Neural progenitor cell (in vitro differentiated cells): ENCODE data around the gene NDOR1. TPM values are rescaled to one million over a fixed set of nuclear protein-coding genes. Genes with fewer than 3 reads are reported as not detected.

Source experiments
- DNase-seq: peaks from one replicate; pipeline ENCODE4 v3.0.0-alpha.2; 2016; ENCODE audit warnings: low spot score
- H2AFZ ChIP-seq: fragments of 200-600 bp; sonication (generic); replicated peaks from 2 replicates; pipeline ENCODE4 v1.6.1; 2016; ENCODE audit warnings: antibody characterized with exemption
- H3F3A ChIP-seq: fragments of 200-600 bp; sonication (generic); 2 replicates; pipeline ENCODE4 v1.6.1; 2016; ENCODE audit warnings: antibody characterized with exemption, low read depth
- H3K27ac ChIP-seq: fragments of 200-600 bp; sonication (generic); 2 replicates; pipeline ENCODE4 v1.5.1; 2016; ENCODE audit warnings: mild to moderate bottlenecking
- H3K27me3 ChIP-seq: fragments of 200-600 bp; sonication (generic); 2 replicates; pipeline ENCODE4 v1.6.1; 2016; ENCODE audit warnings: mild to moderate bottlenecking, moderate library complexity
- H3K36me3 ChIP-seq: fragments of 200-600 bp; sonication (generic); 2 replicates; pipeline ENCODE4 v1.5.1; 2016
- H3K4me1 ChIP-seq: fragments of 200-600 bp; sonication (generic); 2 replicates; pipeline ENCODE4 v1.6.1; 2016; ENCODE audit warnings: mixed run types
- H3K4me2 ChIP-seq: fragments of 200-600 bp; sonication (generic); 2 replicates; pipeline ENCODE4 v1.6.1; 2016
- H3K4me3 ChIP-seq: fragments of 200-600 bp; sonication (generic); 2 replicates; pipeline ENCODE4 v1.5.1; 2016
- H3K79me2 ChIP-seq: fragments of 200-600 bp; sonication (generic); 2 replicates; pipeline ENCODE4 v1.6.1; 2016; ENCODE audit warnings: low read depth
- H3K9ac ChIP-seq: fragments of 200-600 bp; sonication (generic); 2 replicates; pipeline ENCODE4 v1.6.1; 2016
- H3K9me3 ChIP-seq: fragments of 200-600 bp; sonication (generic); 2 replicates; pipeline ENCODE4 v1.5.1; 2016; ENCODE audit warnings: low read depth
- H4K20me1 ChIP-seq: fragments of 200-600 bp; sonication (generic); 2 replicates; pipeline ENCODE4 v1.6.1; 2016; ENCODE audit warnings: low read depth
- H3K27ac Mint-ChIP-seq: 3 replicates; pipeline ENCODE4 v1.8.0; 2021; ENCODE audit warnings: mixed read lengths
- H3K27me3 Mint-ChIP-seq: 2 replicates; pipeline ENCODE4 v1.8.0; 2022; ENCODE audit warnings: low read depth, mild to moderate bottlenecking, inconsistent platforms, moderate library complexity, mixed read lengths; ENCODE audit not compliant: insufficient read depth
- H3K36me3 Mint-ChIP-seq: 3 replicates; pipeline ENCODE4 v1.8.0; 2021; ENCODE audit warnings: mixed read lengths
- H3K4me1 Mint-ChIP-seq: 3 replicates; pipeline ENCODE4 v1.8.0; 2021; ENCODE audit warnings: mixed read lengths
- H3K4me3 Mint-ChIP-seq: 3 replicates; pipeline ENCODE4 v1.8.0; 2021; ENCODE audit warnings: mild to moderate bottlenecking, moderate library complexity, mixed read lengths
- H3K9me3 Mint-ChIP-seq: 3 replicates; pipeline ENCODE4 v1.8.0; 2020; ENCODE audit warnings: mixed read lengths
- EZH2 ChIP-seq: fragments of 200-600 bp; sonication (generic); IDR thresholded peaks from 2 replicates; pipeline ENCODE4 v1.6.1; 2017; ENCODE audit warnings: antibody characterized with exemption, mild to moderate bottlenecking, moderate library complexity
- EZH2phosphoT487 ChIP-seq: fragments of 200-600 bp; sonication (generic); IDR thresholded peaks from 2 replicates; pipeline ENCODE4 v1.6.1; 2017; ENCODE audit warnings: antibody characterized with exemption
- total RNA-seq: library from RNA; depleted of rRNA; stranded (reverse); fragments of >200 nt; gene quantifications from 2 replicates; pipeline ENCODE4 v1.2.3, GENCODE V29; 2015; ENCODE audit warnings: low replicate concordance
- TF ChIP-seq, protein P1 (sequence below): fragments of 200-600 bp; sonication (generic); IDR thresholded peaks from 2 replicates; pipeline ENCODE4 v1.5.1; 2017; ENCODE audit warnings: antibody characterized with exemption, mild to moderate bottlenecking

NDOR1 gene
- total RNA-seq, 1 donor from 2014 or later: 5.1 TPM

DNA sequence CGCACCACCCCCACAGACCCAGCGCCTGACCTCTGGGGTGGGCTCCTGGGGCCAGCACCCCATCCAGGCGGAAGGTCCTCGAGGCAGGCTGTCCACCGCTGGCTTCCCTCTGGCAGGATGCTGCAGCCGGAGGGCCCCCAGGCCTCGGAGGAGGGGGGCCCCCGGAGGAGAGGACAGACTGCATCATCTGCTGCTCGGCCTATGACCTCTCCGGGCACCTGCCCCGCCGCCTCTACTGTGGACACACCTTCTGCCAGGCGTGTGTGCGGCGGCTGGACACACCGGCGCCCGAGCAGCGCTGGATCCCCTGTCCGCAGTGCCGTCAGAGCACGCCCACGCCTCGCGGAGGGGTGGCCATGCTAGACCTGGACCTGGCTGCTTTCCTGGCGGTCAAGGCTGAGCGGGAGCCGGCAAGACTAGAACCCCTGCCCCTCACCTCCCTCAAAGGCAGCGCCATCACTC is 23.0 kb downstream of the NDOR1 start:
- Histone ChIP-seq H4K20me1 (no peaks in the 10 kb centered on the region), H3K4me3 (no peak overlapping the region), H3F3A (no peaks in the 10 kb centered on the region), H2AFZ (no peak overlapping the region), H3K79me2 (no peaks in the 10 kb centered on the region), H3K9me3 (no peaks in the 10 kb centered on the region), H3K9ac (no peak overlapping the region), H3K4me2 (no peak overlapping the region), H3K27ac (no peak overlapping the region), H3K36me3 (no peaks in the 10 kb centered on the region), H3K4me1 (no peaks in the 10 kb centered on the region), H3K27me3 (no peaks in the 10 kb centered on the region)
- DNase-seq: no peak
- H3K27me3 Mint-ChIP-seq: peaks cover 6% of the 10 kb centered on the region
- peaks cover 3% of the 10 kb centered on the region for H3K4me1 Mint-ChIP-seq
- no peaks in the 10 kb centered on the region for H3K9me3 Mint-ChIP-seq
- no peak overlapping the region for H3K27ac Mint-ChIP-seq
- TF ChIP-seq, protein P1, sequence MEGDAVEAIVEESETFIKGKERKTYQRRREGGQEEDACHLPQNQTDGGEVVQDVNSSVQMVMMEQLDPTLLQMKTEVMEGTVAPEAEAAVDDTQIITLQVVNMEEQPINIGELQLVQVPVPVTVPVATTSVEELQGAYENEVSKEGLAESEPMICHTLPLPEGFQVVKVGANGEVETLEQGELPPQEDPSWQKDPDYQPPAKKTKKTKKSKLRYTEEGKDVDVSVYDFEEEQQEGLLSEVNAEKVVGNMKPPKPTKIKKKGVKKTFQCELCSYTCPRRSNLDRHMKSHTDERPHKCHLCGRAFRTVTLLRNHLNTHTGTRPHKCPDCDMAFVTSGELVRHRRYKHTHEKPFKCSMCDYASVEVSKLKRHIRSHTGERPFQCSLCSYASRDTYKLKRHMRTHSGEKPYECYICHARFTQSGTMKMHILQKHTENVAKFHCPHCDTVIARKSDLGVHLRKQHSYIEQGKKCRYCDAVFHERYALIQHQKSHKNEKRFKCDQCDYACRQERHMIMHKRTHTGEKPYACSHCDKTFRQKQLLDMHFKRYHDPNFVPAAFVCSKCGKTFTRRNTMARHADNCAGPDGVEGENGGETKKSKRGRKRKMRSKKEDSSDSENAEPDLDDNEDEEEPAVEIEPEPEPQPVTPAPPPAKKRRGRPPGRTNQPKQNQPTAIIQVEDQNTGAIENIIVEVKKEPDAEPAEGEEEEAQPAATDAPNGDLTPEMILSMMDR: no peak
- TF ChIP-seq EZH2phosphoT487 (no peak), EZH2 (no peak)
- no peaks in the 10 kb centered on the region for H3K36me3 Mint-ChIP-seq
- H3K4me3 Mint-ChIP-seq: no peak overlapping the region

DNA sequence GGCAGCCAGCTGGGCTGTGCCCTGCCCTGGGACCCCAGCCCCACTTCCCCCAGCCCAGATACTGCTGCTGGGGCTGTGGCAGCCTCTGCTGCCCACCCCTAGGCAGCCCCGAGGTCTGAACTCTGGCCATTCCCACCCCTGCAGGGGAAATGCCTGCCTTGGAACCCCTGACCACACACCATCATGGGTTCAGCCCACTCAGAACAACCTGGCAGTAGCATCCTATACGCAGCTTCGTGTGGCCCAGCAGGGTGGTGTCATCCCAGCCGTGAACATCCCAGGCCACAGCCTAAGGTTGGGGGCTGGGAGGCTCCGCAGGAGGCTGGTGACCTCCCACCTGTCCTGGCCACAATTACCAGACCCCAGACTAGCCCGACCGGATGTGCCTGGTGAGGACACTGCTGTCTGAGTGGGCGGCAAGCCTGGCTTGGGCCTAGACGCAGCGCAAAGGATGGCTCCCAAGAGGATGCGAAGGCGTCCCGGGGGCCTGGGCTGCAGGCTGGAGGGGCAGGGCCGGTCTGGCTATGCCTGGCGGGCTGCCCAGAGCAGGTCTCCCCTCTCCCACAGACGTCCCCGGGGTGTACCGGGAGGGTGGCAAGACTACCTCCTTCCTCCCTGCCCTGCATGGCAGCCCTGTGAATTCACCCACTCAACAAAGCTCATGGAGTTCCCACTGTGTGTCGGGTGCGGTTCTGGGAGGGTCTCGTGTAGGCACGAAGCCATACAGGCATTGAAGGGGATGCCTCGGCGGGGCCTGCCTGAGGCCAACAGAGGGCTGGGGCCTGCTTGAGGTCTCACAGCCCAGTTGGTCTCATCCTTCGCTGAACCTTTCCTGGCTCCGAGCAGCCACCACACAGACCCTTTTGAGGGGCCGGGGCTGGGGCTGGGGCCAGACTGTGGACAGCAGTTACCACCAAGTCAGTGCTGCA is 23.7 kb downstream of the NDOR1 start:
- no peaks in the 10 kb centered on the region for H3K36me3 Mint-ChIP-seq
- H3K27me3 Mint-ChIP-seq: peaks cover 4% of the 10 kb centered on the region
- Histone ChIP-seq H3K9ac (no peak overlapping the region), H3K4me2 (no peak overlapping the region), H3K27me3 (no peaks in the 10 kb centered on the region), H2AFZ (no peak overlapping the region), H3K4me3 (no peak overlapping the region), H4K20me1 (no peaks in the 10 kb centered on the region), H3K9me3 (no peaks in the 10 kb centered on the region), H3K27ac (no peak overlapping the region), H3K36me3 (no peaks in the 10 kb centered on the region), H3F3A (no peaks in the 10 kb centered on the region), H3K79me2 (no peaks in the 10 kb centered on the region), H3K4me1 (no peaks in the 10 kb centered on the region)
- no peak for DNase-seq
- H3K4me1 Mint-ChIP-seq: peaks cover 3% of the 10 kb centered on the region
- H3K9me3 Mint-ChIP-seq: no peaks in the 10 kb centered on the region
- H3K27ac Mint-ChIP-seq: no peak overlapping the region
- no peak overlapping the region for H3K4me3 Mint-ChIP-seq
- TF ChIP-seq, protein P1: no peak
- TF ChIP-seq EZH2phosphoT487 (no peak), EZH2 (no peak)

DNA sequence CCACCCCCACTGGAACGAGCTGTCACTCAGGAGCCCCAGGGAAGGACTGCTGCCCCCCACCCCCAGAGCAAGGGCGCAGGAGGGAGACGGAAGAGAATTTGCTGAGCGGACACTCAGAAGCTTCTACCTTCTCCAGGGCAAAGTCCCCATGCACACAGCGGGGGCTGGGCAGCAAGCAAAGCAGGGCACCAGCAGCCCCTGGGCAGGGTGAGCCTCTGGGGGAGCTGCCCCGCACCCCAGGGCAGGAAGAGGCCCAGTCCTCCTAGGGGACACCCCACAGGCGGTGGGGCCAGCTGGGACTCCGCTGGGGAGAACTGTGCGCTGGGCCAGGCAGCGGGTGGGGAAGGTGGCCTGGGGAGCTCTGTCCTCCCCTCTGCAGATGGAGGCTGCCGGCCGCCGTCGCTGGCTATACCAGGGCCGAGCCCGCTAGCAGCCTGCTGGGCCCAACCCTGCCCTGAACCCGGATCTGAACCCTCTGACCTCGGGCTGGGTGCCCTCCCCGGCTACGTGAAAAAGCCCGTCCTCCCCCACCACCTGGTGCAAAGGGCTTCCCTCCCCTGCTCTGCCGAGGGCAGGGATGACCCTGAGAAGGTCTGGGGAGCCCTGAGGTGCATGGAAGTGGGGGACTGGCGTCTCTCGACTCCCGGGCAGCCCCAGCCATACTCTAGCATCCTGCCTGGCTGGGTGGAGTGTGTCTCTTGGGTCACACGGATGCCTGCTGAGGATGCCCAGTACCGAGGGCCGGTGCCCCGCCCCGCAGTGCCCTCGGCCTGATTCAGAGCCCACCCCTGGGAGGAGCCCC is 24.6 kb downstream of the NDOR1 start:
- Histone ChIP-seq H3K9me3 (no peaks in the 10 kb centered on the region), H4K20me1 (no peaks in the 10 kb centered on the region), H3K4me2 (no peak overlapping the region), H3K27me3 (no peaks in the 10 kb centered on the region), H3K79me2 (no peaks in the 10 kb centered on the region), H3K36me3 (no peaks in the 10 kb centered on the region), H3K9ac (no peak overlapping the region), H2AFZ (no peak overlapping the region), H3K27ac (no peak overlapping the region), H3F3A (no peaks in the 10 kb centered on the region), H3K4me3 (no peak overlapping the region), H3K4me1 (no peaks in the 10 kb centered on the region)
- TF ChIP-seq, protein P1: no peak
- TF ChIP-seq EZH2phosphoT487 (no peak), EZH2 (no peak)
- H3K4me3 Mint-ChIP-seq: no peak overlapping the region
- peaks cover 3% of the 10 kb centered on the region for H3K4me1 Mint-ChIP-seq
- peaks cover 6% of the 10 kb centered on the region for H3K27me3 Mint-ChIP-seq
- no peaks in the 10 kb centered on the region for H3K36me3 Mint-ChIP-seq
- H3K9me3 Mint-ChIP-seq: no peaks in the 10 kb centered on the region
- no peak for DNase-seq
- no peak overlapping the region for H3K27ac Mint-ChIP-seq
